Hindlimb muscle (tissue), 1 donor: ENCODE results near the gene EPHB1. TPM values are rescaled to one million over a fixed set of nuclear protein-coding genes. Genes with fewer than 3 reads are reported as not detected.
"Not testable (repeated sequence)": the region's sequence is repeated elsewhere in the genome, so short reads cannot be mapped to it uniquely, and the experiment has no call there.

ENCODE experiments used
- DNase-seq: peaks from one replicate; pipeline ENCODE4 v3.0.0-alpha.2; 2013
- polyA plus RNA-seq: library from polyadenylated mRNA; unstranded; fragments of 120-200 nt; gene quantifications from one replicate; pipeline ENCODE4 v1.2.1, GENCODE V29; 2013; ENCODE audit not compliant: insufficient read length

EPHB1 gene
- polyA plus RNA-seq, 1 donor: 61.0 TPM

DNA sequence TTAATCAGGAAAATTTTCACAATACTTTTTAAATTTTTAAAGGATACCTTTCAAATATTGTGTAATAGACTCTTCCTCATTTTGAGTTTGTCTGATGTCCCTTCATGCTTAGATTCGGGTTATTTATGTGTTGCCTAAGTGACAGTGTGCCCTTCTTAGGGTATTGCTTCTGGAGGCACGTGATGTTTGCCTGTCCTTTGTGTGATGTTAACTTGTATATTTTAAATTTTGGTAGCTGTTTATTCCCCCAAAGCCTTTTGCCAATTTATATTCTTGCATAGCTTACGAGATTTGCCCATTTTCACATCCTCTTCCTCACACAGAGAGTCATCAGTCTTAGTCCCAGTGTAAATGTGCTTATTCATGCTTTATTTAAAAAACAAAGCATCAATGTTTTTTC, 433.1 kb downstream of the EPHB1 start:
- no peak for DNase-seq

- DNase-seq: no peak
Observed at GRCh38 chr3:135229018-135229495, 434.0 kb downstream of the EPHB1 start.

- DNase-seq: no peak
Observed at GRCh38 chr3:135231737-135232136, 436.7 kb downstream of the EPHB1 start.

DNA sequence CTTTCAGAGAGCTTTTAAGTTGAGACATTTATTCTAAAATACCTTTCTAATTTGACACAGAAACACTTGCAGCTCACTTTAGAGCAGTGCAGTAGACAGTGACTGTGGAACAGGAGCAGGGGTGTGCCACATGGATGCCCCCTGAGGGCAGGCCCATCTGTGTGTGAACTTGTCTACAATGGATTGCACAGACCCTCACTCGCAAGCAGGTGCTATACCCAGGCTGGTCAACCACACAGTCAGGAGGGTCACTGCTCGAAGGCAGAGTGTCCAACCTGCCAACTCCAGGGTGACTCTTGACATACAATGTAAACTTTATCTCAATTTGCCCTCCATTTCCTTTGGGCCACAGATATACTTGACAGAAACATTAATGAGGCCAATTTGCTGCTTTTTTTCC, 437.2 kb downstream of the EPHB1 start:
- no peak for DNase-seq

GRCh38 chr3:135233476-135233875, 438.4 kb downstream of the EPHB1 start:
- DNase-seq: not testable (repeated sequence)

DNA sequence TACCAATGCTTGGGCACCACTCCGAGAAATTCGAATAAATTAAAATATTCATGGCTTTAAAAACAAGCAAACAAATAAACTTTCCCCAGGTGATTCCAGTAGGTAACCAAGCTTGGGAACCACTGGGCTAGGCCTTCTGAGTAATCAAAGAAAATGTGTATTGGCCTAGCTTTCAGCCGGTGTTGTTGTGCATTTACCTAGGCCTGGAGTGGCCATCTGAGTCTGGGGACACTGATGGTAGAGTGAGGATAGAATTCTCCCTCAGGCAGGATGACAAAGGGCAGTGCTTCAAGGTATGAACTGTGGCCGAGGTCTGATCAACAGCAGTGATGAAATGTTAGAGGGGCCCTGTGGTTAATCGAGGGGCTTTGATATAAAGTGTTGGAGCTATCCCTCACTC, 440.5 kb downstream of the EPHB1 start:
- DNase-seq: no peak

DNA sequence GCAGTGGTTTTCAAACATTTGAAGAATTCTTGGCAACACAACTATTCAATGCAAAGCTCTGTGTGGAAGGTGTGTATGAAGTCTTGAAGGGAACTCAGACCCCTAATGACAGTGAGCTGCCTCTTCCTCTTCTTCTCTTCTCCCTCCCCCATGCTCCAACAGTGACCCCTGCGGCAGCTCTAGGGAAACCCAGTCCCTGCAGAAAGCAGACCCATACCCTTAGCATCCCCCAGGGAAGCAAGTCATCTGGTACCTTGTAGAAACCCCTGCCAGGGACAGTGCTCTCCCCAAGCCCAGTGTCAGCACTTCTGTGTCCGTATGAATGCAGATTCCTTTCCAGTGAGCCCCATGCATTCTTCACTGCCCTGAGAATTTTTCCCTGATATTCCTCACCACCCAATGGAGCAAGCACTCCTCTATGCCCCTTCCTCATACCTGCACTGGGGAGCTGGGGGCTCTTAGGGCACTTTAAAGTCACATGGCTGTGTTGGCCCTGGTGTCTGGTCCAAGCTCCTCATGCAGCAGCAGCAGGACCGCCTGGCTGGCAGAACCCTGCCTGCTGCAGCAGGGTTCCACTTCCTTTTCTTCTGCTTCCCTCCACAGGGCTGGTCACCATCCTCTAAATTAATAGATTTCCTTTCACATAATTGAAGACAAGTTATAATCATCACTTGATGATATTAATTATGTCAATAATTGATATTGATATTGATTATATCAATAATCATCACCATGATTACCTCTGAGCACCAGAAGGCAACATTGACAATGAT, 442.5 kb downstream of the EPHB1 start:
- DNase-seq: no peak

- no peak for DNase-seq
Observed at GRCh38 chr3:135238236-135238830, 443.3 kb downstream of the EPHB1 start.

- DNase-seq: no peak
Observed at GRCh38 chr3:135238871-135239614, 444.0 kb downstream of the EPHB1 start.

DNA sequence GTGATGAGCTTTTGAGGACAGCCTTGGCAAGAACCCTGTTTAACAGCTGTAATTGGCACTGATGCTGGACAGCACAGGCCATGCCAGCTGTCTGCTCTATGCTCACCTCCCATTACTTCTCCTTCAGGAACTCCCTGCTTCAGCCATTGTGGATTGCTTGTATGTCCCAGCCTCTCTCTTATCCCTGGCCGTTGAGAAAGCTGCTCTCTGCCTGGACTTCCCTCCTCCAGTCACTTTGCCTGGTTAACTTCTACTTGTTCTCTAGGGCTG, 444.5 kb downstream of the EPHB1 start:
- DNase-seq: no peak

- no peak for DNase-seq
Observed at GRCh38 chr3:135240426-135240825, 445.4 kb downstream of the EPHB1 start.

GRCh38 chr3:135242285-135242684, 447.2 kb downstream of the EPHB1 start:
- DNase-seq: no peak

GRCh38 chr3:135243616-135244015, 448.6 kb downstream of the EPHB1 start:
- no peak for DNase-seq

- DNase-seq: no peak
Observed at GRCh38 chr3:135246027-135246426, 451.0 kb downstream of the EPHB1 start.

DNA sequence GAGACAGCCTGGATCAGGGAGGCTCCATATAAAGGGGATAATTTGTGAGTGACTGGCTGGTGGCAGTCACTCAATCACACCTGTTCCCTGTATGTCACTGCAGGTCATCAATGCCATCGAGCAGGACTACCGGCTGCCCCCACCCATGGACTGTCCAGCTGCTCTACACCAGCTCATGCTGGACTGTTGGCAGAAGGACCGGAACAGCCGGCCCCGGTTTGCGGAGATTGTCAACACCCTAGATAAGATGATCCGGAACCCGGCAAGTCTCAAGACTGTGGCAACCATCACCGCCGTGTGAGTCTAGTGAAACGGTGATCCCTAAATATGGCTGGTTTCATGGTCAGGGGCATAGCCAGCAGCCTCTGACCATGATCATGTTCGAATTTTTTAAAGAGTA, 453.2 kb downstream of the EPHB1 start:
- no peak for DNase-seq

DNA sequence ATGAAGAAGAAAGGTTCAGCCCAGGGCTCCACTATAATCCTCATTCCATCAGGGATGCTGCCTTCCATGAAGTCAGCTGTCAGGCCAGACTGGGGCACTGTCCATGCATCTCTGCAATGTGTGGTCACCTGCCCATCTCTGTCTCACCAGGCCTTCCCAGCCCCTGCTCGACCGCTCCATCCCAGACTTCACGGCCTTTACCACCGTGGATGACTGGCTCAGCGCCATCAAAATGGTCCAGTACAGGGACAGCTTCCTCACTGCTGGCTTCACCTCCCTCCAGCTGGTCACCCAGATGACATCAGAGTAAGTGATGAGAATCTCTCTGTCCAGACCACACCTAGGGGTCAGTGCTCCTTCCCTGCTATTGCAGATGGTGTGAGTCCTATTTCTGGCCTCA, 454.1 kb downstream of the EPHB1 start:
- no peak for DNase-seq

DNA sequence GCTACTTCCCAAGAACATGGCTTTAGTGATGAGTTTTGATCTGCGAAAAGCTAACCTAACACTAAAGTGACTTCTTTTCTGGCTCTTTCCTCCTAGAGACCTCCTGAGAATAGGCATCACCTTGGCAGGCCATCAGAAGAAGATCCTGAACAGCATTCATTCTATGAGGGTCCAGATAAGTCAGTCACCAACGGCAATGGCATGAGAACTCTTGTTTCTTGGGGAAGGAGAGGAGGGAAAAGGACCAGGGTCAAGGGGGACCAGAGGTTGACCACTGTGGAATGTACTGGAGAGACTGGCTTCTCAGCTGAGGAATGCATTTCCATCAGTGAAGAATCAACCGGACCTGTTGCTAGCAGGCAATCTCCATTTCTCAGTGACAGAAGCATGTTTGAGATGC, 463.9 kb downstream of the EPHB1 start:
- DNase-seq: no peak

DNA sequence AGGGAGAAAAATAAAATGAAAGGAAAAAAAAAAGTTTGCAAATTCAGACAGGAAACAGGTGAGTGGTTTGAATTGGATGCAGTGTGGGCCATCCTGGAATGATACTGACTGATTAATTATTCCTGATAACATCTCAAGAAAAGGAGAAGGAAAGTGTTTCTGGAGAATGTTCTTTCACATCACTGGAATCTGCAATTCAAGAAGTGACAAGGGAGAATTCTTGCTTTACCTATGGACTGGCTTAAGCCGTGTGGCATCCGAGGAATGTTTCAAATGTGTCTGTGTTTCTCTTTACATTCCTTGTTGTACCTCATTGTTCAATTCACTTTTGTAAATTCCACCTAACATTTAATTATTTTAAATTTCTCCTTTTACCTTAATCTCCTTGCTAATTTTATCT, 465.0 kb downstream of the EPHB1 start:
- no peak for DNase-seq

DNA sequence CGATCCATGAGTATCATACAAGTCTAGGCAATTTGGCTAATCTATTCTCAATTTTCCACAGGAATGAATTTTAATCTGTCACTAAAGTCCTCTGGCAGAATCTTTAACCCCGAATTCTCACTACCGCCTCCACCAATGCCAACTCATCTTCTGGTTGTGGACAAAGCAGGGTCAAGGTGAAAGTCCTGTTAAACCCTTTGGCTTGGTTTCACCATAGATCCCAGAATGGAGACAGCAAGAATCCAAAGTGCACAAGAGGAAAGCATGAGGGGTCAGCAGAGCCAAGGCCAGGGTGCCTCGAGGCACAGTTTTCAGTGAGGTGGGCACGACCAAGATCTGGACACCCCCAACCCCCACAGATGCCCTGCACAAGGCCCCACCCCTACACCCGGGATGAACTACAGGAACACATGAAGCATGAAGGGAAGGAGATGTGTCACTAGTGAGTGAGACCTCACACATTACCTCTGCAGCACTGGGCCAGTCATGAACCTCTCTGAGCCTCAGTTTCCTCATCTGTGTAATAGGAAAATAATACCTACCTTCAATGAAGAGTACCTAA, 466.2 kb downstream of the EPHB1 start:
- no peak for DNase-seq

DNA sequence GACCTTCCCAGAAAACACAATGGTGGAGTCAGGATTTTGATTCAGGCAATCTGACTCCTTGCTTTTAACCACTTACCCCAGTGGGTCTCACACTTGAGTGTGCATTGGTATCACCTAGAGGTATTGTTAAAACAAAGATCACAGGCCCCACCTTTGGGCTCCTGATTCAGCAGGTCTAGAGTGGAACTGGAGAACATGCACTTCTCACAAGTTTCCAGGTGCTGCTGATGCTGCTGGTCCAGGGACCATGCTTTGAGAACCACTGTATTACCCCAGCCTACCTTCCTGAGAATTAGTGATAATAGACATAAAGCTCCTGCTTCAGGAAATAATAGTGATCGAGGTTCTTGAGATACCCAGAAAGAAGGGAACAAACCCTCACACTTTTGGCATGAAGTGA, 466.9 kb downstream of the EPHB1 start:
- no peak for DNase-seq

- no peak for DNase-seq
Observed at GRCh38 chr3:135262441-135262840, 467.4 kb downstream of the EPHB1 start.

DNA sequence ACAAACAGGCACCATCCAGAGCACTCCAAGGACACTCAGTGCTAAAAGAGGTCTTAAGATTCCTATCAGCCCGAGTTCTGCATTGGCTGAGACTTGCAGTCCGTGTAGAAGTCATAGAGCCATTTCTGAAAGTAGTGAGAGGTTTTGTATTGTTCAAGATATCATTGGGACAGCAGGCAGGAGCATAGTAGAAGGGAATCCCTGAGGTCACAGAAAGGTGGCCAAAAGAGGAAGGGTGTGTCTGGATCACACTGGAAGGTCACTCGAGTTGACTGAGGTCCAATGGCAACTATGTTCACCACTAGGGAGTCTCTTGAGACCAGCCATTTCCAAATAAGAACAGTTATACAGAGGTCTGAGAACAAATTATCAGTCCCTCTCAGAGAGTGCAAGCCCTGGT, 468.3 kb downstream of the EPHB1 start:
- no peak for DNase-seq

- no peak for DNase-seq
Observed at GRCh38 chr3:135267487-135267886, 472.4 kb downstream of the EPHB1 start.
